Adrenal gland (tissue), 12 donors: ENCODE data around the gene SLC13A4. TPM values are rescaled to one million over a fixed set of nuclear protein-coding genes. Genes with fewer than 3 reads are reported as not detected.
A peak's percentile ranks its signal among the peaks of the same experiment; 100 is the strongest.
"Not testable (repeated sequence)": the region's sequence is repeated elsewhere in the genome, so short reads cannot be mapped to it uniquely, and the experiment has no call there.

Experiments
- DNase-seq, 7 donors: peaks; one replicate each; pipeline ENCODE4 v3.0.0-alpha.2; 2019 to 2020
- H3K27ac ChIP-seq, 5 donors: fragments of 200-600 bp; sonication (generic) in 4 of 5; 1 replicate in 3 of 5; 2 replicates in 2 of 5; pipeline versions ENCODE4 v1.5.1 to v1.8.0; 2016 to 2020; ENCODE audit warnings: mild to moderate bottlenecking in 1 of 5
- H3K27me3 ChIP-seq: fragments of 200-600 bp; 2 replicates; pipeline ENCODE4 v1.8.0; 2021
- H3K36me3 ChIP-seq, 2 donors: fragments of 200-600 bp; replicated peaks in 1 of 2; 1 replicate in 1 of 2; 2 replicates in 1 of 2; pipeline versions ENCODE4 v1.5.1 to v1.8.0; 2018 to 2022
- H3K4me1 ChIP-seq, 2 donors: fragments of 200-600 bp; replicated peaks in 1 of 2; 1 replicate in 1 of 2; 2 replicates in 1 of 2; pipeline versions ENCODE4 v1.5.1 to v1.8.0; 2018 to 2021
- H3K4me3 ChIP-seq, 4 donors: fragments of 200-600 bp; sonication (generic) in 3 of 4; one replicate each; pipeline ENCODE4 v1.5.1; 2016 to 2018
- H3K9me3 ChIP-seq, 3 donors: fragments of 200-600 bp; sonication (generic) in 1 of 3; replicated peaks in 1 of 3; 1 replicate in 2 of 3; 2 replicates in 1 of 3; pipeline versions ENCODE4 v1.5.1 to v1.8.0; 2016 to 2021
- CTCF ChIP-seq, 6 experiments: fragments of 450-650 bp in 4 of 6; fragments of 200-600 bp in 2 of 6; sonication (generic) in 1 of 6; IDR thresholded peaks; 1 replicate in 5 of 6; 2 replicates in 1 of 6; pipeline versions ENCODE4 v1.5.1 to v1.8.0; 2016 to 2021; ENCODE audit warnings: antibody characterized with exemption in 6 of 6, mild to moderate bottlenecking in 2 of 6, moderate library complexity in 1 of 6
- POLR2A ChIP-seq, 2 donors: fragments of 450-650 bp; IDR thresholded peaks; one replicate each; pipeline ENCODE4 v1.6.1; 2017; ENCODE audit warnings: antibody characterized with exemption in 2 of 2, mild to moderate bottlenecking in 2 of 2, moderate library complexity in 1 of 2
- WGBS, 4 donors: extraction: QIAGEN DNeasy Blood & Tissue Kit in 2 of 4; methylation state at CpG; one replicate each; pipeline versions ENCODE4 v1.1.5 to v1.1.7; 2013 to 2017; 5-methylcytosine and 5-hydroxymethylcytosine counted together
- intact Hi-C, 2 donors: fragments of 100-400 bp; cut with DNase I; formaldehyde crosslinking; loops; one replicate each; pipeline versions ENCODE4 v1.14.1 to v1.15.0; 2022 to 2023
- polyA plus RNA-seq, 3 donors: library from polyadenylated mRNA; stranded (reverse); fragments of 200-250 nt in 2 of 3; fragments of 350-450 nt in 1 of 3; fragmentation: Illumina TruSeq in 1 of 3; extraction: RNeasy Lipid Tissue Mini Kit (QIAGEN cat#74804) in 1 of 3; gene quantifications; one replicate each; pipeline ENCODE4 v1.2.3, GENCODE V29; 2013 to 2014
- total RNA-seq, 9 donors: library from RNA; depleted of rRNA in 4 of 9; stranded (reverse); fragments of >200 nt in 4 of 9; fragments of 120-200 nt in 1 of 9; fragmentation: NEBNext Ultra II Directional in 1 of 9; extraction: Animal tissue kit (Norgen Biotek cat#: 25700) in 1 of 9; gene quantifications; one replicate each; pipeline versions ENCODE4 v1.1.0 to v1.2.4, GENCODE V29; 2013 to 2023
- donor health status: healthy with polysubstance abuse.
- donor health status: Bipolar disorder and iron deficiency.
- donor health status: DM: yes; HTN: yes; CAD: no.
- donor health status: DM: no; HTN: no; CAD: no.
- donor health status: DM: no; HTN: no; CAD: no.
- donor health status: DM: yes; HTN: yes; CAD: no.

Gene SLC13A4
- total and polyA plus RNA-seq, 12 donors = 0.14 to 0.97 (median 0.24) TPM; not detected in 6

- H3K36me3 ChIP-seq = peaks cover 0 to 12% of the 10 kb centered on the region in 2 donors
- H3K4me1 ChIP-seq = peaks cover 19 to 47% of the 10 kb centered on the region in 2 donors
- H3K9me3 ChIP-seq = no peaks in the 10 kb centered on the region
- intact Hi-C loops = loop anchor here (10.0 kb wide), 2 partner anchors 125 to 335 kb away; no protein-coding TSS in a partner anchor
- peak overlapping the region in 2 of 5 donors; percentile 27 to 33 for H3K27ac ChIP-seq
- no peak for DNase-seq
- H3K27me3 ChIP-seq = no peaks in the 10 kb centered on the region
- H3K4me3 ChIP-seq = no peak overlapping the region
- 51 to 58% (median 53%) methylated on average over 1 of the region's 1 CpG for WGBS, 4 donors
- no peak for TF ChIP-seq POLR2A (IDR thresholded peaks at IDR 0.05)
- no peak for TF ChIP-seq CTCF (IDR thresholded peaks at IDR 0.05)
Measured at GRCh38 chr7:135670179-135670578, 57.8 kb downstream of the SLC13A4 start.

- no peaks in the 10 kb centered on the region for H3K27me3 ChIP-seq
- H3K4me3 ChIP-seq = no peak overlapping the region
- DNase-seq = no peak
- H3K9me3 ChIP-seq = no peaks in the 10 kb centered on the region
- WGBS, 4 donors = 78 to 88% (median 86%) methylated on average over 1 of the region's 1 CpG
- no peak for TF ChIP-seq POLR2A (IDR thresholded peaks at IDR 0.05)
- TF ChIP-seq CTCF (IDR thresholded peaks at IDR 0.05) = no peak
- H3K4me1 ChIP-seq = peaks cover 19 to 49% of the 10 kb centered on the region in 2 donors
- peak overlapping the region in 2 of 5 donors; percentile 27 to 33 for H3K27ac ChIP-seq
- peaks cover 0 to 10% of the 10 kb centered on the region in 2 donors for H3K36me3 ChIP-seq
- intact Hi-C loops = loop anchor here (10.0 kb wide), 2 partner anchors 125 to 335 kb away; no protein-coding TSS in a partner anchor
Measured at GRCh38 chr7:135669774-135670173, 58.2 kb downstream of the SLC13A4 start.

GRCh38 chr7:135668852-135669395 lies 59.1 kb downstream of the SLC13A4 start:
- peaks cover 17 to 56% of the 10 kb centered on the region in 2 donors for H3K4me1 ChIP-seq
- DNase-seq, H3K4me3 ChIP-seq, H3K27me3 ChIP-seq, H3K9me3 ChIP-seq, H3K36me3 ChIP-seq, intact Hi-C loops, H3K27ac ChIP-seq: not testable (repeated sequence)
- WGBS, 4 donors = 65 to 79% (median 71%) methylated on average over 6 of the region's 6 CpGs

GRCh38 chr7:135667626-135668025 lies 60.4 kb downstream of the SLC13A4 start:
- intact Hi-C loops, DNase-seq, H3K36me3 ChIP-seq, H3K27ac ChIP-seq, H3K27me3 ChIP-seq, H3K4me3 ChIP-seq, H3K9me3 ChIP-seq: not testable (repeated sequence)
- 92 to 100% (median 98%) methylated on average over 1 of the region's 1 CpG for WGBS, 4 donors
- H3K4me1 ChIP-seq = peaks cover 12 to 54% of the 10 kb centered on the region in 2 donors

- Histone ChIP-seq H3K4me3 (no peak overlapping the region), H3K27ac (no peak overlapping the region), H3K4me1 (peaks cover 9 to 53% of the 10 kb centered on the region in 2 donors), H3K27me3 (no peaks in the 10 kb centered on the region), H3K36me3 (no peaks in the 10 kb centered on the region), H3K9me3 (no peaks in the 10 kb centered on the region)
- TF ChIP-seq CTCF (IDR thresholded peaks at IDR 0.05) (no peak), POLR2A (IDR thresholded peaks at IDR 0.05) (no peak)
- WGBS, 4 donors = 83 to 86% (median 84%) methylated on average over 6 of the region's 6 CpGs
- DNase-seq = no peak
- intact Hi-C loops = no loop called here
Measured at GRCh38 chr7:135666846-135667245, 61.1 kb downstream of the SLC13A4 start.
